H1 (cell line): ENCODE data around the gene SP9. TPM values are rescaled to one million over a fixed set of nuclear protein-coding genes. Genes with fewer than 3 reads are reported as not detected.
A peak's percentile ranks its signal among the peaks of the same experiment; 100 is the strongest.

Experiments used
- CTCF ChIA-PET: fragments of 300-600 bp; sonication (Branson Sonifier 250); formaldehyde crosslinking; loops from one replicate; lab custom pipeline; 2021; ENCODE audit not compliant: partially characterized antibody; lab: Charles Lee
- POLR2A ChIA-PET: fragments of 300-600 bp; sonication (Branson Sonifier 250); formaldehyde crosslinking; loops from one replicate; lab custom pipeline; 2021; ENCODE audit warnings: inconsistent platforms; ENCODE audit not compliant: partially characterized antibody; lab: Charles Lee
- DNase-seq, 2 experiments: peaks; one replicate each; pipeline versions ENCODE4 v3.0.0 to v3.0.0-alpha.2; 2010 to 2022; ENCODE audit warnings: low spot score in 2 of 2, low read depth in 1 of 2, mixed read lengths in 1 of 2
- FAIRE-seq: peaks from 2 replicates; lab custom pipeline; 2011; peaks lifted over from hg19 to GRCh38; lab: Jason Lieb, UNC
- H2AFZ ChIP-seq: 2 replicates; pipeline ENCODE4 v1.8.1; 2012; ENCODE audit warnings: low read length, inconsistent platforms
- H2AK5ac ChIP-seq: 2 replicates; pipeline ENCODE4 v1.6.1; 2013; ENCODE audit warnings: low read depth, low read length
- H2BK120ac ChIP-seq: replicated peaks from 2 replicates; pipeline ENCODE3; 2013; ENCODE audit warnings: low read depth, low read length, inconsistent platforms
- H2BK12ac ChIP-seq: 2 replicates; pipeline ENCODE4 v1.6.1; 2013; ENCODE audit warnings: low read depth, low read length
- H2BK15ac ChIP-seq: 2 replicates; pipeline ENCODE4 v1.6.1; 2013; ENCODE audit warnings: low read length
- H2BK20ac ChIP-seq: 2 replicates; pipeline ENCODE4 v1.6.1; 2013; ENCODE audit warnings: low read length
- H2BK5ac ChIP-seq: 2 replicates; pipeline ENCODE4 v1.6.1; 2013; ENCODE audit warnings: low read depth, low read length
- H3K14ac ChIP-seq: 2 replicates; pipeline ENCODE4 v1.6.1; 2013; ENCODE audit warnings: inconsistent platforms; ENCODE audit not compliant: insufficient read length
- H3K18ac ChIP-seq: 2 replicates; pipeline ENCODE4 v1.6.1; 2013; ENCODE audit warnings: low read length; ENCODE audit errors: extremely low read depth
- H3K23ac ChIP-seq: 2 replicates; pipeline ENCODE4 v1.6.1; 2013; ENCODE audit warnings: inconsistent platforms; ENCODE audit not compliant: insufficient read length
- H3K23me2 ChIP-seq: 2 replicates; pipeline ENCODE4 v1.6.1; 2013; ENCODE audit warnings: low read depth, low read length
- H3K27ac ChIP-seq: 2 replicates; pipeline ENCODE4 v1.6.1; 2011; ENCODE audit warnings: low read depth, low read length, inconsistent platforms
- H3K27me3 ChIP-seq, 4 experiments: replicated peaks in 1 of 4; 1 replicate in 1 of 4; 2 replicates in 3 of 4; pipeline versions ENCODE4 v1.6.1 to v1.8.1; 2011 to 2013; ENCODE audit warnings: low read length in 3 of 4, mild to moderate bottlenecking in 3 of 4, inconsistent platforms in 2 of 4, mixed read lengths in 2 of 4, moderate library complexity in 1 of 4; ENCODE audit not compliant: control insufficient read depth in 3 of 4, insufficient read depth in 3 of 4; ENCODE audit errors: extremely low read depth in 1 of 4
- H3K36me3 ChIP-seq, 4 experiments: 2 replicates each; pipeline versions ENCODE4 v1.6.1 to v1.8.1; 2011 to 2013; ENCODE audit warnings: mild to moderate bottlenecking in 4 of 4, low read length in 3 of 4, moderate library complexity in 2 of 4, control low read depth in 1 of 4, inconsistent platforms in 1 of 4; ENCODE audit not compliant: insufficient read depth in 4 of 4, control insufficient read depth in 2 of 4
- H3K4ac ChIP-seq: replicated peaks from 2 replicates; pipeline ENCODE3; 2013; ENCODE audit warnings: low read length, low read depth, mixed read lengths, inconsistent platforms; ENCODE audit not compliant: insufficient read length
- H3K4me1 ChIP-seq, 4 experiments: replicated peaks in 1 of 4; 1 replicate in 1 of 4; 2 replicates in 3 of 4; pipeline versions ENCODE4 v1.6.1 to v1.8.1; 2011 to 2013; ENCODE audit warnings: low read length in 3 of 4, inconsistent platforms in 2 of 4, mixed read lengths in 1 of 4; ENCODE audit not compliant: insufficient read depth in 4 of 4, control insufficient read depth in 3 of 4
- H3K4me2 ChIP-seq, 2 experiments: 2 replicates each; pipeline versions ENCODE4 v1.6.1 to v1.8.1; 2011 to 2013; ENCODE audit warnings: low read depth in 2 of 2, low read length in 2 of 2, control low read depth in 1 of 2, inconsistent platforms in 1 of 2, mild to moderate bottlenecking in 1 of 2; ENCODE audit not compliant: insufficient read depth in 1 of 2
- H3K4me3 ChIP-seq, 4 experiments: fragments of 200-600, 300-600 bp in 1 of 4; sonication (generic), shearing (Covaris generic), sonication (Bioruptor Twin) in 1 of 4; 2 replicates each; pipeline versions ENCODE4 v1.5.1 to v1.8.1; 2011 to 2016; ENCODE audit warnings: low read length in 4 of 4, low read depth in 3 of 4, control low read depth in 2 of 4, inconsistent platforms in 2 of 4, mild to moderate bottlenecking in 2 of 4, mixed read lengths in 1 of 4, moderate library complexity in 1 of 4; ENCODE audit not compliant: insufficient read depth in 2 of 4; ENCODE audit errors: extremely low read depth in 1 of 4
- H3K56ac ChIP-seq: replicated peaks from 2 replicates; pipeline ENCODE3; 2013; ENCODE audit warnings: low read depth, mild to moderate bottlenecking, mixed read lengths, low read length, inconsistent platforms; ENCODE audit not compliant: insufficient read length
- H3K79me1 ChIP-seq: 2 replicates; pipeline ENCODE4 v1.6.1; 2013; ENCODE audit warnings: low read depth, low read length, control low read depth
- H3K79me2 ChIP-seq, 2 experiments: 2 replicates each; pipeline versions ENCODE4 v1.6.1 to v1.8.1; 2012 to 2013; ENCODE audit warnings: low read length in 2 of 2, mild to moderate bottlenecking in 2 of 2, inconsistent platforms in 1 of 2; ENCODE audit not compliant: insufficient read depth in 2 of 2, control insufficient read depth in 1 of 2
- H3K9ac ChIP-seq, 4 experiments: replicated peaks in 1 of 4; 1 replicate in 1 of 4; 2 replicates in 3 of 4; pipeline versions ENCODE4 v1.6.1 to v1.8.1; 2011 to 2013; ENCODE audit warnings: low read depth in 3 of 4, low read length in 3 of 4, control low read depth in 2 of 4, mild to moderate bottlenecking in 2 of 4, moderate library complexity in 2 of 4, inconsistent platforms in 1 of 4; ENCODE audit errors: extremely low read depth in 1 of 4
- H3K9me3 ChIP-seq, 2 experiments: 2 replicates each; pipeline versions ENCODE4 v1.6.1 to v1.8.1; 2012 to 2013; ENCODE audit warnings: mild to moderate bottlenecking in 2 of 2, moderate library complexity in 2 of 2, control low read depth in 1 of 2, inconsistent platforms in 1 of 2, low read depth in 1 of 2, low read length in 1 of 2, mixed read lengths in 1 of 2; ENCODE audit not compliant: insufficient read depth in 2 of 2
- H4K20me1 ChIP-seq, 2 experiments: replicated peaks in 1 of 2; 2 replicates each; pipeline versions ENCODE3 to v1.8.1; 2011 to 2013; ENCODE audit warnings: inconsistent platforms in 2 of 2, low read length in 2 of 2, mild to moderate bottlenecking in 1 of 2; ENCODE audit not compliant: insufficient read depth in 2 of 2, control insufficient read depth in 1 of 2
- H4K5ac ChIP-seq: 2 replicates; pipeline ENCODE4 v1.6.1; 2013; ENCODE audit warnings: low read length, low read depth, mixed read lengths, inconsistent platforms; ENCODE audit not compliant: insufficient read length
- H4K8ac ChIP-seq: 2 replicates; pipeline ENCODE4 v1.8.0; 2013; ENCODE audit warnings: mild to moderate bottlenecking, moderate library complexity, low read length, inconsistent platforms; ENCODE audit not compliant: insufficient read depth; ENCODE audit errors: extremely low read depth
- H4K91ac ChIP-seq: replicated peaks from 2 replicates; pipeline ENCODE3; 2013; ENCODE audit warnings: low read length, mixed read lengths, inconsistent platforms; ENCODE audit not compliant: insufficient read length
- BACH1 ChIP-seq: IDR thresholded peaks from 2 replicates; pipeline ENCODE4 v1.6.1; 2012; ENCODE audit warnings: low read length, improper control_type of control experiment
- KDM4A ChIP-seq: IDR thresholded peaks from one replicate; pipeline ENCODE4 v1.7.1; 2012; ENCODE audit warnings: low read depth, mild to moderate bottlenecking, moderate library complexity, low read length, inconsistent platforms; ENCODE audit not compliant: severe bottlenecking
- NANOG ChIP-seq: IDR thresholded peaks from 2 replicates; pipeline ENCODE4 v1.6.1; 2011; ENCODE audit warnings: low read length, low read depth, mild to moderate bottlenecking, inconsistent platforms; ENCODE audit not compliant: insufficient read depth, poor library complexity, severe bottlenecking
- POLR2AphosphoS5 ChIP-seq: IDR thresholded peaks from 2 replicates; pipeline ENCODE4 v1.6.1; 2011; ENCODE audit warnings: low read depth, low read length
- RAD21 ChIP-seq, 2 experiments: IDR thresholded peaks in 1 of 2; conservative IDR thresholded peaks in 1 of 2; 2 replicates each; pipeline ENCODE4 v1.6.1; 2011; ENCODE audit warnings: low read depth in 2 of 2, low read length in 2 of 2, improper control_type of control experiment in 1 of 2, inconsistent platforms in 1 of 2, mild to moderate bottlenecking in 1 of 2, moderate library complexity in 1 of 2
- TAF7 ChIP-seq: optimal IDR thresholded peaks from 2 replicates; pipeline ENCODE3; 2011; ENCODE audit warnings: low read depth, mild to moderate bottlenecking, inconsistent platforms, low read length, moderate library complexity, borderline replicate concordance
- TCF12 ChIP-seq: IDR thresholded peaks from 2 replicates; pipeline ENCODE4 v1.6.1; 2011; ENCODE audit warnings: low read depth, mild to moderate bottlenecking, low read length
- WGBS, 2 experiments: shearing (Covaris generic) in 1 of 2; methylation state at CpG; one replicate each; pipeline versions ENCODE4 v1.1.6 to v1.1.7; 2013 to 2015; ENCODE audit warnings: low lambda C conversion rate in 2 of 2, mixed read lengths in 2 of 2, inconsistent platforms in 1 of 2, low coverage in 1 of 2, missing lambda C conversion rate in 1 of 2; ENCODE audit not compliant: insufficient replicate concordance in 2 of 2, insufficient coverage in 1 of 2, insufficient read length in 1 of 2; ENCODE audit errors: extremely low coverage in 1 of 2, missing lambda C conversion rate in 1 of 2; 5-methylcytosine and 5-hydroxymethylcytosine counted together
- long read RNA-seq, 2 experiments: library from RNA in 1 of 2; library from capped mRNA in 1 of 2; stranded (forward); transcript quantifications; one replicate each; pipeline ENCODE4 v2.0.0, GENCODE V29; 2021; ENCODE audit warnings: inconsistent platforms in 1 of 2
- polyA minus RNA-seq, 3 experiments: library from RNA; depleted of rRNA, polyadenylated mRNA; stranded (reverse); fragments of >200 nt; gene quantifications; 1 replicate in 2 of 3; 2 replicates in 1 of 3; pipeline ENCODE4 v1.2.3, GENCODE V29; 2011
- polyA plus RNA-seq, 7 experiments: library from polyadenylated mRNA; depleted of rRNA in 3 of 7; stranded (reverse) in 5 of 7; unstranded in 2 of 7; fragments of >200 nt in 5 of 7; fragments of 200-250 nt in 2 of 7; gene quantifications; 1 replicate in 5 of 7; 2 replicates in 1 of 7; 4 replicates in 1 of 7; pipeline versions ENCODE4 v1.2.1 to v1.2.3, GENCODE V29; 2011 to 2013; ENCODE audit warnings: missing spikeins in 2 of 7, mixed read lengths in 2 of 7
- total RNA-seq: library from RNA; stranded (reverse); fragmentation: NEBNext Ultra II Directional; extraction: Animal tissue kit (Norgen Biotek cat#: 25700); gene quantifications from 2 replicates; pipeline ENCODE4 v1.2.1, GENCODE V29; 2021
- TF ChIP-seq, protein P1 (sequence below): IDR thresholded peaks from 2 replicates; pipeline ENCODE4 v1.6.1; 2012; ENCODE audit warnings: inconsistent platforms
- TF ChIP-seq, protein P2 (sequence below): IDR thresholded peaks from 2 replicates; pipeline ENCODE4 v1.6.1; 2012; ENCODE audit warnings: inconsistent platforms

SP9 gene
- total RNA-seq (0.11 TPM in 2 replicates), polyA plus RNA-seq (2011; rRNA removed) (0.03 and 0.06 TPM in 2 replicates), polyA minus RNA-seq (2011; rRNA and poly(A)+ RNA removed) (not detected in 2 replicates)
- 0.05 TPM for polyA plus RNA-seq (2011; cell fraction: cytosol; rRNA removed)
- 0.09 TPM for polyA plus RNA-seq (2011; cell fraction: nucleus; rRNA removed)
- not detected in 4 replicates for polyA plus RNA-seq (2012, experiment 1 of 2)
- polyA plus RNA-seq (2012, experiment 2 of 2): not detected
- 0.04 TPM for polyA plus RNA-seq (2013, experiment 1 of 2)
- polyA plus RNA-seq (2013, experiment 2 of 2): 0.07 TPM
- not detected for polyA minus RNA-seq (2011; cell fraction: cytosol; rRNA and poly(A)+ RNA removed)
- not detected for polyA minus RNA-seq (2011; cell fraction: nucleus; rRNA and poly(A)+ RNA removed)
- long read RNA-seq, experiment 1: 0 reads
- long read RNA-seq, experiment 2: 0 reads

DNA sequence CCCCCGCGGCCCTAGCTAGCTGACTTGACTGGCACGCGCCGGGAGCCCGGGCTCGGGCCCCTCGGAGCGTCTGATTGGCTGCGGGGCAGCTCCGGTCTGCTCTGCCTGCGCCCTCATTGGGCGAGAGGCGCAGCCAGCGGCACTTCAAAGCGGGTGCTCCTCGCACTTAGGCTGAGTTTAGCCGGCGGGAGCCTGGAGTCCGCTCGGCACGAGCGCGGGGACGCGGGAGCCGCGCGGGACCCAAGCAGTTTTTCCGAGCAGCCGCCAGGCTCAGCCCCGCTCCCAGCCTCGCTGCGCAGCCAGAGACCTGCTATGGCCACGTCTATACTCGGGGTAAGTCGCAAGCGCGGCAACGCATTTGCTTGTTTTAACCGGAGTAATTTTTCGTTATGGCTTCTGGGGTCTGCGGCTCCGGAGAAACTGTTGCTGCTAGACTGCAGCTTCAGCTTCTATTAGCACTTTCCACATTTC is at the start of gene SP9:
Gene SP9, plus strand, starts transcription at position 174 of the 471 bp plus-strand sequence. Its CDS starts 139 bp downstream, at position 313.
- no peak within 1 kb of the TSS; the same call in 1 of the 2 replicates for H2AK5ac ChIP-seq
- no peaks in the 10 kb centered on the region for H3K9me3 ChIP-seq
- peaks cover 11 to 36% (median 20%) of the 10 kb centered on the region in 4 experiments for H3K4me1 ChIP-seq
- no peak within 1 kb of the TSS for H3K14ac ChIP-seq
- no peak within 1 kb of the TSS for H3K4ac ChIP-seq
- 1% methylated on average over 39 of the region's 44 CpGs; no CpG with 5 or more reads in 1 of the 2 experiments for WGBS, 2 experiments
- H2AFZ ChIP-seq: no peak within 1 kb of the TSS
- H3K27me3 ChIP-seq: peaks cover 51 to 98% (median 84%) of the 10 kb centered on the region in 4 experiments
- H2BK15ac ChIP-seq: peak within 1 kb of the TSS; percentile 16; the same call in 1 of the 2 replicates
- H3K36me3 ChIP-seq: no peaks in the 10 kb centered on the region; a peak in 1 of 8 replicates
- ChIA-PET CTCF (interaction anchor here (0.6 to 1.8 kb wide), 7 partner anchors 8 to 1433 kb away, joined by 3 to 9 read pairs (median 4); no protein-coding TSS in a partner anchor), POLR2A (interaction anchor here (0.9 to 2.0 kb wide), 3 partner anchors 9 to 10 kb away, joined by 3 to 7 read pairs (median 5); no protein-coding TSS in a partner anchor)
- no peak within 1 kb of the TSS for H3K23ac ChIP-seq
- no peak within 1 kb of the TSS for H2BK20ac ChIP-seq
- H2BK12ac ChIP-seq: 0 out of 2 replicates have a peak within 1 kb of the TSS, but pooled peaks have one; percentile 85
- no peaks in the 10 kb centered on the region for H3K79me1 ChIP-seq
- peak within 1 kb of the TSS; percentile 18; the same call in 1 of the 2 replicates for H4K8ac ChIP-seq
- H3K4me3 ChIP-seq: peak within 1 kb of the TSS; percentile 13 to 64 (median 42); a peak in 7 of 8 replicates
- H3K56ac ChIP-seq: no peak within 1 kb of the TSS
- no peak within 1 kb of the TSS for H4K91ac ChIP-seq
- H2BK5ac ChIP-seq: no peak within 1 kb of the TSS
- FAIRE-seq (no peak), DNase-seq (peak in 1 of 2 experiments; percentile 89)
- H3K27ac ChIP-seq: no peak within 1 kb of the TSS
- H3K18ac ChIP-seq: peak within 1 kb of the TSS; percentile 78
- no peak within 1 kb of the TSS for H4K5ac ChIP-seq
- peak within 1 kb of the TSS; percentile 84 to 88 for H3K4me2 ChIP-seq
- no peak within 1 kb of the TSS for H2BK120ac ChIP-seq
- peaks cover 18% of the 10 kb centered on the region; the same call in 1 of the 2 replicates for H3K23me2 ChIP-seq
- H4K20me1 ChIP-seq: peaks cover 3 to 11% of the 10 kb centered on the region in 2 experiments
- H3K9ac ChIP-seq: no peak within 1 kb of the TSS
- no peaks in the 10 kb centered on the region for H3K79me2 ChIP-seq
- 0 out of 2 replicates have a peak, but pooled peaks have one; percentile 8 for TF ChIP-seq BACH1
- TF ChIP-seq, protein P1, sequence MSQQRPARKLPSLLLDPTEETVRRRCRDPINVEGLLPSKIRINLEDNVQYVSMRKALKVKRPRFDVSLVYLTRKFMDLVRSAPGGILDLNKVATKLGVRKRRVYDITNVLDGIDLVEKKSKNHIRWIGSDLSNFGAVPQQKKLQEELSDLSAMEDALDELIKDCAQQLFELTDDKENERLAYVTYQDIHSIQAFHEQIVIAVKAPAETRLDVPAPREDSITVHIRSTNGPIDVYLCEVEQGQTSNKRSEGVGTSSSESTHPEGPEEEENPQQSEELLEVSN: peak; percentile 99
- no peak for TF ChIP-seq RAD21 (IDR thresholded peaks at IDR 0.05 in 1 of 2, conservative IDR thresholded peaks at IDR 0.05 in 1 of 2; ENCODE audit: low read depth in 2 of 2, low read length in 2 of 2)
- TF ChIP-seq KDM4A: peak; percentile 36
- no peak for TF ChIP-seq POLR2AphosphoS5
- TF ChIP-seq TCF12: 0 out of 2 replicates have a peak, but pooled peaks have one; percentile 63
- peak; percentile 25 for TF ChIP-seq NANOG
- no peak for TF ChIP-seq TAF7
- TF ChIP-seq, protein P2, sequence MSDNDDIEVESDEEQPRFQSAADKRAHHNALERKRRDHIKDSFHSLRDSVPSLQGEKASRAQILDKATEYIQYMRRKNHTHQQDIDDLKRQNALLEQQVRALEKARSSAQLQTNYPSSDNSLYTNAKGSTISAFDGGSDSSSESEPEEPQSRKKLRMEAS: peak; percentile 96
